ENCODE results near the gene HDAC4. TPM values are rescaled to one million over a fixed set of nuclear protein-coding genes. Genes with fewer than 3 reads are reported as not detected.

Gene HDAC4
- total and polyA plus RNA-seq, 9 of the 15 experiments (the other 6 are each of a cell fraction or from before 2014, with no cell fraction given) = 0.11 to 20.2 (median 4.0) TPM

- Histone ChIP-seq H4K20me1 (replicated peaks; ENCODE audit: control insufficient read depth, insufficient read depth, low read length) (no peaks in the 10 kb centered on the region), H3K27me3 (ENCODE audit: control insufficient read depth in 2 of 2, insufficient read depth in 2 of 2, low read length in 2 of 2) (no peaks in the 10 kb centered on the region), H3K4me1 (replicated peaks in 1 of 2; ENCODE audit: control insufficient read depth in 2 of 2, insufficient read depth in 2 of 2, low read length in 2 of 2) (peaks cover 10 to 18% of the 10 kb centered on the region in 2 experiments; a peak in 4 of 5 replicates), H3K4me3 (no peak overlapping the region), H3K36me3 (ENCODE audit: control insufficient read depth, insufficient read depth, low read length) (0 out of 3 replicates have a peak, but pooled peaks cover 2% of the 10 kb centered on the region), H3K9me3 (replicated peaks; ENCODE audit: control insufficient read depth, insufficient read depth, low read depth, low read length) (no peaks in the 10 kb centered on the region), H3K9ac (ENCODE audit: insufficient read depth in 1 of 2, low read depth in 2 of 2, low read length in 2 of 2) (no peak overlapping the region), H3K27ac (ENCODE audit: extremely low read depth, low read depth, low read length) (no peak overlapping the region), H3K4me2 (ENCODE audit: insufficient read depth, low read length) (no peak overlapping the region), H3K79me2 (ENCODE audit: control insufficient read depth, insufficient read depth, low read length) (no peaks in the 10 kb centered on the region), H2AFZ (ENCODE audit: low read depth, low read length) (no peak overlapping the region), H3K9me1 (ENCODE audit: control insufficient read depth, insufficient read depth, low read length) (peaks cover 7% of the 10 kb centered on the region)
- intact Hi-C loops (cut with micrococcal nuclease) (no loop called here), in situ Hi-C loops (cut with MboI) (no loop called here)
- POLR2A ChIA-PET = no interaction called here
- 91% methylated on average over 13 of the region's 14 CpGs for WGBS (ENCODE audit: insufficient coverage, low coverage, missing lambda C conversion rate)
- no peak for DNase-seq (ENCODE audit: extremely low read depth in 1 of 4, low spot score in 3 of 4)
- TF ChIP-seq CBFA2T3 (IDR thresholded peaks at IDR 0.05) (no peak), EHMT2 (IDR thresholded peaks at IDR 0.05) (no peak), ARID3B (CRISPR knock-in tag; IDR thresholded peaks at IDR 0.05; ENCODE audit: borderline replicate concordance) (no peak), SNRNP70 (optimal IDR thresholded peaks at IDR 0.05; ENCODE audit: low read depth, low read length) (no peak), NR2F6 (CRISPR knock-in tag; IDR thresholded peaks at IDR 0.05) (no peak), ZNF644 (tag; IDR thresholded peaks at IDR 0.05; ENCODE audit: low read depth) (no peak), PRMT5 (CRISPR knock-in tag; IDR thresholded peaks at IDR 0.05) (no peak), ZNF384 (IDR thresholded peaks at IDR 0.05; ENCODE audit: low read depth, low read length) (no peak), TEAD4 (IDR thresholded peaks at IDR 0.05; ENCODE audit: low read length) (no peak), TEAD4 (CRISPR knock-in tag; IDR thresholded peaks at IDR 0.05; ENCODE audit: borderline replicate concordance) (no peak), PURB (CRISPR knock-in tag; IDR thresholded peaks at IDR 0.05; ENCODE audit: low read depth) (no peak), NEUROD1 (IDR thresholded peaks at IDR 0.05; ENCODE audit: borderline replicate concordance, low read depth, low read length, partially characterized antibody) (no peak), SETDB1 (IDR thresholded peaks at IDR 0.05; ENCODE audit: low read length) (no peak), ELK1 (CRISPR knock-in tag; IDR thresholded peaks at IDR 0.05) (no peak), GTF2F1 (IDR thresholded peaks at IDR 0.05; ENCODE audit: low read depth, low read length) (no peak), ZNF785 (CRISPR knock-in tag; IDR thresholded peaks at IDR 0.05) (no peak)
- no peak for ATAC-seq
- no TSS peak for BruUV-seq (replicated peaks)
- no peak for FAIRE-seq
- CTCF ChIA-PET (ENCODE audit: low intra/inter-chr PET ratio) = no interaction called here
These were observed 318.4 kb downstream of the HDAC4 start for GRCh38 chr2:239082425-239082824.
